Stimulated activated CD4-positive, alpha-beta T cell treated with anti-CD3 and anti-CD28 coated beads, Interleukin-4, amount 100 ng/mL, for 24 hours (primary cell): Measurements from ENCODE around the gene CHN2.

Experiments
- DNase-seq: peaks from one replicate; pipeline ENCODE4 v3.0.0-alpha.2; 2020

Gene CHN2

GRCh38 chr7:29229066-29229465 is 34.5 kb downstream of the CHN2 start:
- no peak for DNase-seq

- no peak for DNase-seq
These were observed 35.4 kb downstream of the CHN2 start for GRCh38 chr7:29229946-29230345.

GRCh38 chr7:29230871-29231345 is 36.3 kb downstream of the CHN2 start:
- no peak for DNase-seq

- no peak for DNase-seq
These were observed 37.2 kb downstream of the CHN2 start for GRCh38 chr7:29231671-29232232.

GRCh38 chr7:29234438-29234837 is 39.9 kb downstream of the CHN2 start:
- no peak for DNase-seq

- no peak for DNase-seq
These were observed 41.6 kb downstream of the CHN2 start for GRCh38 chr7:29236071-29236580.

- no peak for DNase-seq
These were observed 42.1 kb downstream of the CHN2 start for GRCh38 chr7:29236649-29237048.

- DNase-seq = no peak
These were observed 42.9 kb downstream of the CHN2 start for GRCh38 chr7:29237489-29237888.

- DNase-seq = no peak
These were observed 45.1 kb downstream of the CHN2 start for GRCh38 chr7:29239638-29240037.

- no peak for DNase-seq
These were observed 47.7 kb downstream of the CHN2 start for GRCh38 chr7:29242265-29242664.

- DNase-seq = peak; percentile 65
These were observed 49.5 kb downstream of the CHN2 start for GRCh38 chr7:29243910-29244655.

- no peak for DNase-seq
These were observed 52.8 kb downstream of the CHN2 start for GRCh38 chr7:29247224-29247962.

GRCh38 chr7:29247963-29248236 is 53.3 kb downstream of the CHN2 start:
- no peak for DNase-seq

- DNase-seq = no peak
These were observed 54.3 kb downstream of the CHN2 start for GRCh38 chr7:29248713-29249382.

GRCh38 chr7:29249383-29249750 is 54.8 kb downstream of the CHN2 start:
- DNase-seq = no peak

GRCh38 chr7:29249860-29250259 is 55.3 kb downstream of the CHN2 start:
- DNase-seq = no peak

GRCh38 chr7:29253225-29253624 is 58.6 kb downstream of the CHN2 start:
- DNase-seq = no peak

GRCh38 chr7:29254591-29254990 is 60.0 kb downstream of the CHN2 start:
- DNase-seq = no peak

GRCh38 chr7:29255199-29255878 is 60.8 kb downstream of the CHN2 start:
- no peak for DNase-seq

- no peak for DNase-seq
These were observed 61.5 kb downstream of the CHN2 start for GRCh38 chr7:29255906-29256692.

GRCh38 chr7:29256693-29257002 is 62.1 kb downstream of the CHN2 start:
- no peak for DNase-seq

- no peak for DNase-seq
These were observed 64.4 kb downstream of the CHN2 start for GRCh38 chr7:29258951-29259350.
